Brain microvascular endothelial cell (primary cell): ENCODE data around the gene SCN5A.

Source experiments
- DNase-seq: peaks from one replicate; pipeline ENCODE4 v3.0.0-alpha.2; 2020
- H3K27ac ChIP-seq: fragments of 250-450 bp; sonication (Bioruptor Pico); 2 replicates; pipeline ENCODE4 v1.5.1; 2020; ENCODE audit warnings: mild to moderate bottlenecking, moderate library complexity
- H3K27me3 ChIP-seq: fragments of 250-450 bp; sonication (Bioruptor Pico); replicated peaks from 2 replicates; pipeline ENCODE4 v1.5.1; 2020; ENCODE audit warnings: mild to moderate bottlenecking
- H3K36me3 ChIP-seq: fragments of 250-450 bp; sonication (Bioruptor Pico); replicated peaks from 2 replicates; pipeline ENCODE4 v1.5.1; 2020; ENCODE audit warnings: mild to moderate bottlenecking
- H3K4me3 ChIP-seq: 2 replicates; pipeline ENCODE4 v1.5.1; 2011; ENCODE audit warnings: low read depth, mild to moderate bottlenecking, control low read depth, low read length, moderate library complexity
- CTCF ChIP-seq: IDR thresholded peaks from 2 replicates; pipeline ENCODE4 v1.5.1; 2011; ENCODE audit warnings: low read depth, mild to moderate bottlenecking, moderate library complexity, low read length, control low read depth, inconsistent platforms; ENCODE audit errors: missing control alignments
- in situ Hi-C: cut with HindIII; loops from 2 replicates; pipeline ENCODE4 v1.10.0; 2017; ENCODE audit warnings: low sequenced_read_pairs, low pct_ligation_motif_present

SCN5A gene

GRCh38 chr3:38646062-38646461 lies 3.4 kb downstream of the SCN5A start:
- in situ Hi-C loops = no loop called here
- no peaks in the 10 kb centered on the region for H3K36me3 ChIP-seq
- no peak for DNase-seq
- no peak for TF ChIP-seq CTCF
- peaks cover 7% of the 10 kb centered on the region for H3K27me3 ChIP-seq
- H3K27ac ChIP-seq = no peak overlapping the region
- H3K4me3 ChIP-seq = no peak overlapping the region

- DNase-seq = no peak
- in situ Hi-C loops = no loop called here
- TF ChIP-seq CTCF = no peak
- no peaks in the 10 kb centered on the region for H3K36me3 ChIP-seq
- H3K27me3 ChIP-seq = peaks cover 7% of the 10 kb centered on the region
- no peak overlapping the region for H3K27ac ChIP-seq
- no peak overlapping the region for H3K4me3 ChIP-seq
Observed at GRCh38 chr3:38645601-38646000, 3.9 kb downstream of the SCN5A start.

GRCh38 chr3:38645076-38645475 lies 4.4 kb downstream of the SCN5A start:
- H3K27me3 ChIP-seq = peaks cover 7% of the 10 kb centered on the region
- no peak for DNase-seq
- no peak overlapping the region for H3K4me3 ChIP-seq
- H3K27ac ChIP-seq = no peak overlapping the region
- H3K36me3 ChIP-seq = no peaks in the 10 kb centered on the region
- no peak for TF ChIP-seq CTCF
- in situ Hi-C loops = no loop called here

GRCh38 chr3:38644662-38645053 lies 4.8 kb downstream of the SCN5A start:
- in situ Hi-C loops = no loop called here

GRCh38 chr3:38644016-38644661 lies 5.3 kb downstream of the SCN5A start:
- no peak overlapping the region for H3K4me3 ChIP-seq
- peaks cover 7% of the 10 kb centered on the region for H3K27me3 ChIP-seq
- no peak for TF ChIP-seq CTCF
- H3K36me3 ChIP-seq = no peaks in the 10 kb centered on the region
- in situ Hi-C loops = no loop called here
- no peak overlapping the region for H3K27ac ChIP-seq
- no peak for DNase-seq

More at GRCh38 chr3:38644662-38645053, 4.8 kb downstream of the SCN5A start:
- Histone ChIP-seq H3K27ac (no peak overlapping the region), H3K4me3 (no peak overlapping the region), H3K27me3 (peaks cover 7% of the 10 kb centered on the region), H3K36me3 (no peaks in the 10 kb centered on the region)
- no peak for DNase-seq
- no peak for TF ChIP-seq CTCF

GRCh38 chr3:38643592-38643991 lies 5.9 kb downstream of the SCN5A start:
- TF ChIP-seq CTCF = no peak
- Histone ChIP-seq H3K27ac (no peak overlapping the region), H3K27me3 (peaks cover 2% of the 10 kb centered on the region), H3K36me3 (no peaks in the 10 kb centered on the region), H3K4me3 (no peak overlapping the region)
- in situ Hi-C loops = no loop called here
- DNase-seq = no peak
